ENCODE data around the gene TMEM260. TPM values are rescaled to one million over a fixed set of nuclear protein-coding genes. Genes with fewer than 3 reads are reported as not detected.

The TMEM260 gene
- total RNA-seq, 4 donors from 2014 or later, result 8.7 to 17.2 (median 10.9) TPM

- WGBS, 2 donors, result 31 to 32% methylated on average over 7 to 8 of the region's 8 CpGs
- intact Hi-C loops (cut with DNase I), result no loop called here
- Histone ChIP-seq H3K4me1 (peaks cover 0 to 8% (median 0%) of the 10 kb centered on the region in 3 donors), H3K27me3 (no peaks in the 10 kb centered on the region), H3K36me3 (no peaks in the 10 kb centered on the region), H3K4me3 (no peak overlapping the region), H3K27ac (no peak overlapping the region), H3K9me3 (no peaks in the 10 kb centered on the region)
- no peak for TF ChIP-seq POLR2A (IDR thresholded peaks at IDR 0.05)
- no peak for DNase-seq
These were observed 79.8 kb downstream of the TMEM260 start for GRCh38 chr14:56659378-56659777.

- 23 to 26% methylated on average over 7 of the region's 7 CpGs for WGBS, 2 donors
- DNase-seq, result no peak
- Histone ChIP-seq H3K27ac (no peak overlapping the region), H3K4me1 (peaks cover 0 to 8% (median 0%) of the 10 kb centered on the region in 3 donors), H3K36me3 (no peaks in the 10 kb centered on the region), H3K4me3 (no peak overlapping the region), H3K27me3 (no peaks in the 10 kb centered on the region), H3K9me3 (no peaks in the 10 kb centered on the region)
- intact Hi-C loops (cut with DNase I), result no loop called here
- TF ChIP-seq CTCF (IDR thresholded peaks at IDR 0.05) (peak in 5 of 6 experiments; percentile 36 to 71 (median 42)), POLR2A (IDR thresholded peaks at IDR 0.05) (no peak)
These were observed 80.5 kb downstream of the TMEM260 start for GRCh38 chr14:56659964-56660551.

GRCh38 chr14:56660677-56661389 lies 81.2 kb downstream of the TMEM260 start:
- TF ChIP-seq POLR2A (IDR thresholded peaks at IDR 0.05), result no peak
- no peak for TF ChIP-seq CTCF (IDR thresholded peaks at IDR 0.05)
- intact Hi-C loops (cut with DNase I), result no loop called here
- Histone ChIP-seq H3K9me3 (no peaks in the 10 kb centered on the region), H3K36me3 (no peaks in the 10 kb centered on the region), H3K27ac (no peak overlapping the region), H3K4me1 (peaks cover 0 to 8% (median 0%) of the 10 kb centered on the region in 3 donors), H3K4me3 (no peak overlapping the region), H3K27me3 (no peaks in the 10 kb centered on the region)
- WGBS, 2 donors, result 39 to 53% methylated on average over 5 to 6 of the region's 6 CpGs
- DNase-seq, result no peak

GRCh38 chr14:56661478-56661877 lies 81.9 kb downstream of the TMEM260 start:
- Histone ChIP-seq H3K4me3 (no peak overlapping the region), H3K27ac (no peak overlapping the region), H3K4me1 (peaks cover 0 to 12% (median 0%) of the 10 kb centered on the region in 3 donors), H3K27me3 (no peaks in the 10 kb centered on the region), H3K36me3 (no peaks in the 10 kb centered on the region), H3K9me3 (no peaks in the 10 kb centered on the region)
- DNase-seq, result no peak
- 62% methylated on average over 1 of the region's 1 CpG; no CpG with 5 or more reads in 1 of the 2 donors for WGBS, 2 donors
- TF ChIP-seq POLR2A (IDR thresholded peaks at IDR 0.05) (no peak), CTCF (IDR thresholded peaks at IDR 0.05) (no peak)
- intact Hi-C loops (cut with DNase I), result no loop called here

GRCh38 chr14:56664811-56665421 lies 85.3 kb downstream of the TMEM260 start:
- no peak overlapping the region for H3K4me3 ChIP-seq
- H3K9me3 ChIP-seq, result no peaks in the 10 kb centered on the region
- no peaks in the 10 kb centered on the region for H3K36me3 ChIP-seq
- H3K27ac ChIP-seq, result no peak overlapping the region
- H3K27me3 ChIP-seq, result no peaks in the 10 kb centered on the region
- TF ChIP-seq CTCF (IDR thresholded peaks at IDR 0.05) (no peak), POLR2A (IDR thresholded peaks at IDR 0.05) (no peak)
- H3K4me1 ChIP-seq, result peaks cover 0 to 10% (median 0%) of the 10 kb centered on the region in 3 donors
- WGBS, 2 donors, result 81 to 82% methylated on average over 11 of the region's 12 CpGs
- intact Hi-C loops (cut with DNase I), result no loop called here
- DNase-seq, result no peak

All from esophagus squamous epithelium (tissue), 5 donors.